Neuronal stem cell (in vitro differentiated cells): ENCODE results near the gene BAZ2B.

Source experiments
- DNase-seq: peaks from one replicate; pipeline ENCODE4 v3.0.0-alpha.2; 2013; ENCODE audit warnings: low spot score
- H2AFZ ChIP-seq: one replicate; pipeline ENCODE4 v1.6.1; 2013; ENCODE audit warnings: mild to moderate bottlenecking, low read length, inconsistent platforms
- H2AK5ac ChIP-seq: 2 replicates; pipeline ENCODE4 v1.6.1; 2013; ENCODE audit warnings: low read depth, mild to moderate bottlenecking, inconsistent platforms, low read length, moderate library complexity, mixed read lengths
- H2BK120ac ChIP-seq: 2 replicates; pipeline ENCODE4 v1.6.1; 2013; ENCODE audit warnings: low read depth, mild to moderate bottlenecking, inconsistent platforms, low read length, moderate library complexity, mixed read lengths
- H2BK12ac ChIP-seq: one replicate; pipeline ENCODE4 v1.6.1; 2013; ENCODE audit warnings: low read length, inconsistent platforms
- H2BK15ac ChIP-seq: 2 replicates; pipeline ENCODE4 v1.6.1; 2013; ENCODE audit warnings: mild to moderate bottlenecking, low read length, inconsistent platforms, mixed read lengths
- H2BK5ac ChIP-seq: one replicate; pipeline ENCODE4 v1.6.1; 2013; ENCODE audit warnings: inconsistent platforms, mild to moderate bottlenecking, low read length, moderate library complexity
- H3K14ac ChIP-seq: one replicate; pipeline ENCODE4 v1.6.1; 2013; ENCODE audit warnings: low read length, inconsistent platforms
- H3K18ac ChIP-seq: 2 replicates; pipeline ENCODE4 v1.6.1; 2013; ENCODE audit warnings: low read length, inconsistent platforms
- H3K23ac ChIP-seq: 2 replicates; pipeline ENCODE4 v1.6.1; 2013; ENCODE audit warnings: low read depth, mild to moderate bottlenecking, mixed read lengths, low read length, inconsistent platforms; ENCODE audit not compliant: poor library complexity
- H3K27ac ChIP-seq: replicated peaks from 3 replicates; pipeline ENCODE4 v1.5.1; 2013; ENCODE audit warnings: low read length, inconsistent platforms
- H3K27me3 ChIP-seq, 3 experiments: 2 replicates each; pipeline ENCODE4 v1.6.1; 2013; ENCODE audit warnings: low read length in 3 of 3, mild to moderate bottlenecking in 2 of 3, inconsistent platforms in 1 of 3, low read depth in 1 of 3, mixed read lengths in 1 of 3, moderate library complexity in 1 of 3; ENCODE audit not compliant: control insufficient read depth in 3 of 3, insufficient read depth in 3 of 3
- H3K36me3 ChIP-seq, 2 donors: replicated peaks in 1 of 2; 2 replicates each; pipeline ENCODE4 v1.6.1; 2013; ENCODE audit warnings: low read length in 2 of 2; ENCODE audit not compliant: control insufficient read depth in 2 of 2, insufficient read depth in 2 of 2
- H3K4ac ChIP-seq: 2 replicates; pipeline ENCODE4 v1.6.1; 2013; ENCODE audit warnings: inconsistent platforms, mild to moderate bottlenecking, low read length, moderate library complexity
- H3K4me1 ChIP-seq, 2 donors: 1 replicate in 1 of 2; 2 replicates in 1 of 2; pipeline ENCODE4 v1.6.1; 2013; ENCODE audit warnings: low read length in 2 of 2, low read depth in 1 of 2; ENCODE audit not compliant: control insufficient read depth in 2 of 2, insufficient read depth in 1 of 2
- H3K4me2 ChIP-seq: one replicate; pipeline ENCODE4 v1.6.1; 2013; ENCODE audit warnings: mild to moderate bottlenecking, low read length, inconsistent platforms; ENCODE audit not compliant: insufficient read depth, poor library complexity, severe bottlenecking
- H3K4me3 ChIP-seq, 2 donors: 2 replicates each; pipeline ENCODE4 v1.5.1; 2013; ENCODE audit warnings: low read length in 2 of 2, mild to moderate bottlenecking in 2 of 2, inconsistent platforms in 1 of 2, moderate library complexity in 1 of 2
- H3K79me1 ChIP-seq: one replicate; pipeline ENCODE4 v1.6.1; 2013; ENCODE audit warnings: low read depth, mild to moderate bottlenecking, inconsistent platforms, low read length, moderate library complexity
- H3K9ac ChIP-seq: one replicate; pipeline ENCODE4 v1.6.1; 2013; ENCODE audit warnings: mild to moderate bottlenecking, low read depth, low read length, inconsistent platforms; ENCODE audit not compliant: poor library complexity
- H3K9me3 ChIP-seq, 2 donors: replicated peaks in 1 of 2; 2 replicates each; pipeline versions ENCODE3 to v1.6.1; 2013; ENCODE audit warnings: low read length in 2 of 2, mild to moderate bottlenecking in 2 of 2, inconsistent platforms in 1 of 2, low read depth in 1 of 2, mixed read lengths in 1 of 2, moderate library complexity in 1 of 2; ENCODE audit not compliant: control insufficient read depth in 2 of 2, insufficient read depth in 1 of 2
- H4K8ac ChIP-seq: one replicate; pipeline ENCODE4 v1.6.1; 2013; ENCODE audit warnings: low read depth, mild to moderate bottlenecking, inconsistent platforms, low read length, moderate library complexity
- H4K91ac ChIP-seq: one replicate; pipeline ENCODE4 v1.6.1; 2013; ENCODE audit warnings: low read length, low read depth, mild to moderate bottlenecking, inconsistent platforms; ENCODE audit not compliant: poor library complexity
- WGBS, 2 donors: extraction: QIAGEN DNeasy Blood & Tissue Kit; methylation state at CpG; one replicate each; pipeline ENCODE4 v1.1.7; 2013; ENCODE audit warnings: missing lambda C conversion rate in 2 of 2, mixed read lengths in 1 of 2; ENCODE audit not compliant: insufficient read length in 2 of 2, insufficient replicate concordance in 1 of 2; ENCODE audit errors: extremely low coverage in 2 of 2; 5-methylcytosine and 5-hydroxymethylcytosine counted together

Gene BAZ2B

DNA sequence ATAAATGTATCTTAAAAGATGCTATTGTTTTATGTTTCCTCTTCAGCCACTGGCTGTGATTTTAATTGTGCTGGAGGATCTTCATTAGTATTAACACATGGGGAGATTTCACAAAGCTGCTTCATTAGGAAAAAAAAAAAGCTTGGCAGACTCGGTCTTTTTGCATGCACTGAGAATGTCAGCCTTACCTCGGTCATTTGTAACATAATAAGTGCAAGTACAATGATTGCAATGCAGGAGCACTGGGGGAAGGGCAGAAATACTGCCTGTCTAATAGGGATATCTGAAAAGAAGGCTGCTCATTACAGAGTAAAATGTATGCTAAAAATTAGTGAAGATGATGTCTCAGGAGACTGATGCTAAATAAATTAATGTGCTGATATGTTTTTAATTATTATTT is 1.3 kb upstream of the BAZ2B start:
- Histone ChIP-seq H4K91ac (no peak overlapping the region), H2BK12ac (no peak overlapping the region), H3K23ac (no peak overlapping the region), H3K9ac (no peak overlapping the region), H2AFZ (peak overlapping the region; percentile 46), H3K36me3 (no peaks in the 10 kb centered on the region), H3K14ac (no peak overlapping the region), H2BK15ac (no peak overlapping the region), H3K27ac (no peak overlapping the region), H3K9me3 (no peaks in the 10 kb centered on the region), H2BK120ac (no peak overlapping the region), H3K27me3 (no peaks in the 10 kb centered on the region), H3K4ac (no peak overlapping the region), H3K4me3 (peak overlapping the region in 1 of 2 donors; percentile 68), H3K4me1 (peaks cover 0 to 7% of the 10 kb centered on the region in 2 donors), H2BK5ac (no peak overlapping the region), H2AK5ac (no peak overlapping the region), H3K4me2 (peak overlapping the region; percentile 18), H3K18ac (no peak overlapping the region), H4K8ac (no peak overlapping the region), H3K79me1 (peaks cover 3% of the 10 kb centered on the region)
- peak; percentile 43 for DNase-seq
- WGBS, 2 donors: no CpG with 5 or more reads among the region's 2 CpGs

DNA sequence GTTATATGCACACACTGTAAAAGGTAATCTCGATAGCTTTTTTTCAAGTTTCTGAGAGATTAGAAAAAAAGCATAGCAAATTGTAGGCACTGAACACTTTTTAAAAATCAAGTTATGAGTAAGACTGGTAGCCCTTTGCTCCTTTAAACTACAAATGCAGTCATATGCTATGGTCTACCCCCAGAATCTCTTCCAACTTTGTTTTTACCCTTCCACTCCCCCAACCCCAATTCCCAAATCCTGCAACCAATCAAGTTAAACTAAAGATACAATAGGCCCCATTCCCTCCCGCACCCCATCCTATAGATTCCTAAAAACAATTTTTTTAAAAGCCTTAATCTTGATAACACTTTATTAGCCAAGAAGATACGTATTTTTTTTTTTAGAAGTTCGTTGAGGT is 752 bp upstream of the BAZ2B start:
- DNase-seq: no peak
- no peak overlapping the region for H2BK12ac ChIP-seq
- no peak overlapping the region for H3K18ac ChIP-seq
- H3K14ac ChIP-seq: no peak overlapping the region
- H2AFZ ChIP-seq: peak overlapping the region; percentile 22
- H3K9me3 ChIP-seq: no peaks in the 10 kb centered on the region
- peak overlapping the region; percentile 45 for H3K27ac ChIP-seq
- peak overlapping the region; percentile 49 for H3K4me2 ChIP-seq
- H3K79me1 ChIP-seq: peaks cover 3% of the 10 kb centered on the region
- no peak overlapping the region for H4K8ac ChIP-seq
- no peak overlapping the region for H3K9ac ChIP-seq
- H4K91ac ChIP-seq: no peak overlapping the region
- peaks cover 0 to 12% of the 10 kb centered on the region in 2 donors for H3K4me1 ChIP-seq
- no peak overlapping the region for H2BK120ac ChIP-seq
- no peak overlapping the region for H2BK5ac ChIP-seq
- H3K27me3 ChIP-seq: no peaks in the 10 kb centered on the region
- H3K23ac ChIP-seq: no peak overlapping the region
- H3K36me3 ChIP-seq: no peaks in the 10 kb centered on the region
- no CpG with 5 or more reads among the region's 4 CpGs for WGBS, 2 donors
- no peak overlapping the region for H2BK15ac ChIP-seq
- no peak overlapping the region for H2AK5ac ChIP-seq
- H3K4ac ChIP-seq: no peak overlapping the region
- H3K4me3 ChIP-seq: peak overlapping the region in 1 of 2 donors; percentile 68

DNA sequence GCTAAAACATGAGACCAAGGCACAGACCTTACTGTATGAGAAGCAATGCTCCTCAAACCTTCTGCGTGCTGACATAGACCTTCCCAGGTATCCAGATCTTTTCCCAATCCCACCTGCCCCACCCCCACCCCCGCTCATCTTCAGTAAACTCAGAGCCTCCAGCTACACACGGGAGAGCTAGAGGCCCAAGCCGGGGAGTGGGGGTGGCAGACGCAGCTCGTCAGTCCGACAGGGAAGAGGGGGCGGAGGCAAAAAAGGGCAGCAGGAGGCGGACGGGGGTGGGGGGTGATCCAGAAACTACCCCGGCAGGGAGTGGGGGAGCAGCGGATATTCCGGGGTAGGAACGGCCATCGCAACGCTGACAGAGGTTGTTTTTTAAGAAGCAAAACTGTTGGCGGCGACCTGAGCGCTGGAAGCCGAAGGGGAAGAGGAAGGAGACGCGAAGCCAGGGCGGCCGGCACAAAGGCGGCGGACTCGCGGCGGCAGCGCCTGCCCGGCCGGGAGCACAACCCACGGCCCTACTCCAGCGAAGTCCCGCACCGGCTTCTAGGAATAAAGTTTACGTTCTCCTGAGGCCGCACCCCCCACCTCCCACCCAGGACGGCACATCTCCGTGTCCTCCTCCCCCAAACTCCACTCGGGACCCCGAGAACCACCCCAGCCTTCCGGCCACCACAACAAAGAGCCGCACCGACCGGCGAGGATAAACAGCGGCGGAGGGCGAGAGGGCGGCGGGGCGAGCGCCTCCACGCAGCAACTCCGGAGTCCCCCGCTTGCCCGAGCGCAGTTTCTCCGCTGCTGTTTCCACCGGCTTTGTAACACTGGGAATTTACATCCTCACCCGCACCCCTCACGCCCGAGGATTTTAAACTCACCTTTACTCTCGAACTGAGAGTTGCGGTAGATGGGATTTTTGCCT is 722 bp downstream of the BAZ2B start:
- Histone ChIP-seq H3K4ac (no peak overlapping the region), H3K4me1 (peaks cover 0 to 12% of the 10 kb centered on the region in 2 donors), H2AFZ (peak overlapping the region; percentile 72), H4K8ac (no peak overlapping the region), H2BK5ac (peak overlapping the region; percentile 99), H3K27me3 (no peaks in the 10 kb centered on the region), H2BK12ac (peak overlapping the region; percentile 84), H3K23ac (peak overlapping the region; percentile 91), H3K36me3 (no peaks in the 10 kb centered on the region), H3K4me3 (peak overlapping the region; percentile 68 to 94), H3K18ac (peak overlapping the region; percentile 100), H3K14ac (peak overlapping the region; percentile 98), H2BK15ac (peak overlapping the region; percentile 81), H2BK120ac (peak overlapping the region; percentile 87), H3K4me2 (peak overlapping the region; percentile 43), H3K27ac (peak overlapping the region; percentile 99), H3K79me1 (peaks cover 3% of the 10 kb centered on the region), H3K9ac (peak overlapping the region; percentile 97), H4K91ac (no peak overlapping the region), H2AK5ac (peak overlapping the region; percentile 99), H3K9me3 (no peaks in the 10 kb centered on the region)
- peak; percentile 78 for DNase-seq
- WGBS, 2 donors: no CpG with 5 or more reads among the region's 66 CpGs

DNA sequence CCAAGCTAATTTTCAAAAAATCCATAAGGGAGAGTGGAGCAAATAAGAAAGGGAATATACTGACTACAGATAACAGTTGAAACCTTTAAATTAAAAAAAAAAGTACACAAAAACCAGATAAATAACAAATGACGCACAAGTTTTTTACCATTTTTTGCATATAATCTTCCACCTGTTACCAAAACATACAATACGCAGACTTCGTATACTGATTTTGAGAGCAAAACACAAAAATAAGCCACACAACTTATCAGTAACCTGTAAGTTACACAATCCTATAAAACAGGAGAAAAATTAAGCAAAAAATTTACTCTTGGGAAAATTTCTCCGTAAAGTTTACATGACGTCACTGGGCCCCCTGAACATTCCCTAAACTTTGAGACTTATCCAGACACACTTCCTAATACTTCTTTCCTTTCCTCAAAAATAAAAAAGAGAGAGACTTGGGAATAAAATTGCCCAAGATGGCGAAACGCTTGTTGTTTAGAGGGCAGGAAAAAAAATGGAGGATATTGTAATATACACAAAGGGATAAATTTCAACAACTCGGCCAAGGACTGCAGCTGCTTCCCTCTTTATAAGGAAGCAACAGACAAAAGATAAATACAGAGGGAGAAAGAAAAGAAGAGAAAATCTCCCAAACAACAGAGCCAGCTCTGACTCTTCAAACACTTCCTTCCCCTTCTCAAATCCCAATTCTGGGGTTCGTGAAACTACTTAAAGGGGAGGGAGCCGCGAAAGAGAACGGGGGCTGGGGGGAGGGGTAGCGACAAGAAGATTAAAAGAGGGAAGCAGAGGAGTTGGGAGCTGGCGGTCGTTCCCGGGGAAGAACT is 1.6 kb downstream of the BAZ2B start:
- peak overlapping the region; percentile 99 for H3K27ac ChIP-seq
- no peak overlapping the region for H2BK12ac ChIP-seq
- H2BK15ac ChIP-seq: no peak overlapping the region
- H3K23ac ChIP-seq: peak overlapping the region; percentile 91
- peak overlapping the region; percentile 68 to 94 for H3K4me3 ChIP-seq
- no peak overlapping the region for H2AK5ac ChIP-seq
- no peak overlapping the region for H2BK5ac ChIP-seq
- H3K18ac ChIP-seq: no peak overlapping the region
- H2BK120ac ChIP-seq: no peak overlapping the region
- peak overlapping the region; percentile 72 for H2AFZ ChIP-seq
- no peak overlapping the region for H4K91ac ChIP-seq
- H4K8ac ChIP-seq: no peak overlapping the region
- no peak overlapping the region for H3K4ac ChIP-seq
- no peak overlapping the region for H3K4me2 ChIP-seq
- H3K36me3 ChIP-seq: no peaks in the 10 kb centered on the region
- no peak for DNase-seq
- H3K27me3 ChIP-seq: no peaks in the 10 kb centered on the region
- H3K79me1 ChIP-seq: peaks cover 3% of the 10 kb centered on the region
- peaks cover 2 to 19% of the 10 kb centered on the region in 2 donors for H3K4me1 ChIP-seq
- H3K14ac ChIP-seq: no peak overlapping the region
- WGBS, 2 donors: no CpG with 5 or more reads among the region's 16 CpGs
- H3K9me3 ChIP-seq: no peaks in the 10 kb centered on the region
- no peak overlapping the region for H3K9ac ChIP-seq
